Measurements from ENCODE around the gene ABCG5. TPM values are rescaled to one million over a fixed set of nuclear protein-coding genes. Genes with fewer than 3 reads are reported as not detected.

Gene ABCG5
- total RNA-seq: not detected

DNA sequence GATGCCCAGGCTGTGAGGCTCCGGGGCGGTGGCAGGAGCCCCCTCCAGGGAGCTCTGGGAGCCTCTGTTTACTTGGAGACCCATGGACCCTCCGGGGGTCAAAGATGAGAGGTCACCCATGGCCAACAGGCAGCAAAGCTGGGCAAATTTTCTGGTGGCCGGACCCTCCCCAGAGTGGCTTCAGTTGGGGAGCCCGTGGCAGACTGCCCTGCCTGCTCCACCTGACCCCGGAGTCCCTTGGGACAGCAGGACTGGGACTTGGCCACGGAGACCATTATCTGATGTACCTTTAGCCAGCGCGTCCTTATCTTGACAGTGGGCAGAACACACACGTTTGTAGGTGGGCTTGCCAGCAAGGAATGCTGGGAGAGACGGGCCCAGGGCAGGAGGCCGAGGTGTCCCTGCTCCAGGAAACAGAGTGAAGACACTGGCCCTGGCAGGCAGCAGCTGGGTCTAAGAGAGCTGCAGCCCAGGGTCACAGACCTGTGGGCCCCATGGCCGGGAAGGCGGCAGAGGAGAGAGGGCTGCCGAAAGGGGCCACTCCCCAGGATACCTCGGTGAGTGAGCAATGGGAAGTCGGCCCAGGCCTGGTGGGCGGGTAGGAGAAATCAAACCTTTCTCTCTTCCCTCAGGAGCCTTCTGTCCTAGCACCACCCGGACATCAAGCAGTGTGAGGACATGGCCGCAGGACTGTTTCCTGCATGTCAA is at the start of gene ABCG5, which contains the start of gene ABCG8:
TSS of gene ABCG5 (minus strand) at position 280 of the 708 bp plus-strand sequence. CDS start at position 120, 160 bp downstream.
TSS of gene ABCG8 (plus strand) at position 412 of the 708 bp plus-strand sequence. CDS start at position 495, 83 bp downstream.
- Histone ChIP-seq H3K9me3 (no peaks in the 10 kb centered on the region), H3K27ac (no peak within 1 kb of the TSS), H3K4me3 (no peak within 1 kb of the TSS), H3K4me1 (no peaks in the 10 kb centered on the region), H3K27me3 (no peaks in the 10 kb centered on the region), H3K36me3 (no peaks in the 10 kb centered on the region)
- no peak for TF ChIP-seq POLR2A (IDR thresholded peaks at IDR 0.05)
- TF ChIP-seq, protein P1, sequence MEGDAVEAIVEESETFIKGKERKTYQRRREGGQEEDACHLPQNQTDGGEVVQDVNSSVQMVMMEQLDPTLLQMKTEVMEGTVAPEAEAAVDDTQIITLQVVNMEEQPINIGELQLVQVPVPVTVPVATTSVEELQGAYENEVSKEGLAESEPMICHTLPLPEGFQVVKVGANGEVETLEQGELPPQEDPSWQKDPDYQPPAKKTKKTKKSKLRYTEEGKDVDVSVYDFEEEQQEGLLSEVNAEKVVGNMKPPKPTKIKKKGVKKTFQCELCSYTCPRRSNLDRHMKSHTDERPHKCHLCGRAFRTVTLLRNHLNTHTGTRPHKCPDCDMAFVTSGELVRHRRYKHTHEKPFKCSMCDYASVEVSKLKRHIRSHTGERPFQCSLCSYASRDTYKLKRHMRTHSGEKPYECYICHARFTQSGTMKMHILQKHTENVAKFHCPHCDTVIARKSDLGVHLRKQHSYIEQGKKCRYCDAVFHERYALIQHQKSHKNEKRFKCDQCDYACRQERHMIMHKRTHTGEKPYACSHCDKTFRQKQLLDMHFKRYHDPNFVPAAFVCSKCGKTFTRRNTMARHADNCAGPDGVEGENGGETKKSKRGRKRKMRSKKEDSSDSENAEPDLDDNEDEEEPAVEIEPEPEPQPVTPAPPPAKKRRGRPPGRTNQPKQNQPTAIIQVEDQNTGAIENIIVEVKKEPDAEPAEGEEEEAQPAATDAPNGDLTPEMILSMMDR (IDR thresholded peaks at IDR 0.05 in 4 of 5, conservative IDR thresholded peaks at IDR 0.05 in 1 of 5): no peak
- intact Hi-C loops (cut with DNase I; ENCODE audit: low total_unique reads): no loop called here
- no peak for DNase-seq
- in situ Hi-C loops (cut with MboI; ENCODE audit: low sequenced_read_pairs in 4 of 4): no loop called here
- no peak for ATAC-seq

- intact Hi-C loops (cut with DNase I; ENCODE audit: low total_unique reads) (no loop called here), in situ Hi-C loops (cut with MboI; ENCODE audit: low sequenced_read_pairs in 4 of 4) (no loop called here)
- Histone ChIP-seq H3K27me3 (no peaks in the 10 kb centered on the region), H3K27ac (no peak overlapping the region), H3K36me3 (peaks cover 0 to 51% of the 10 kb centered on the region in 2 donors), H3K9me3 (no peaks in the 10 kb centered on the region), H3K4me3 (no peak overlapping the region), H3K4me1 (no peaks in the 10 kb centered on the region)
- TF ChIP-seq POLR2A (IDR thresholded peaks at IDR 0.05): no peak
- TF ChIP-seq, protein P1 (IDR thresholded peaks at IDR 0.05 in 4 of 5, conservative IDR thresholded peaks at IDR 0.05 in 1 of 5): no peak
- DNase-seq: no peak
- no peak for ATAC-seq
These were observed 48.5 kb upstream of the ABCG5 start for GRCh38 chr2:43887176-43887575.

- Histone ChIP-seq H3K36me3 (peaks cover 0 to 31% of the 10 kb centered on the region in 2 donors), H3K27me3 (no peaks in the 10 kb centered on the region), H3K4me3 (no peak overlapping the region), H3K27ac (no peak overlapping the region), H3K9me3 (no peaks in the 10 kb centered on the region), H3K4me1 (no peaks in the 10 kb centered on the region)
- no peak for TF ChIP-seq POLR2A (IDR thresholded peaks at IDR 0.05)
- TF ChIP-seq, protein P1 (IDR thresholded peaks at IDR 0.05 in 4 of 5, conservative IDR thresholded peaks at IDR 0.05 in 1 of 5): no peak
- no peak for ATAC-seq
- DNase-seq: no peak
- in situ Hi-C loops (cut with MboI; ENCODE audit: low sequenced_read_pairs in 4 of 4) (no loop called here), intact Hi-C loops (cut with DNase I; ENCODE audit: low total_unique reads) (no loop called here)
These were observed 46.5 kb upstream of the ABCG5 start for GRCh38 chr2:43885132-43885632.

- TF ChIP-seq, protein P1 (IDR thresholded peaks at IDR 0.05 in 4 of 5, conservative IDR thresholded peaks at IDR 0.05 in 1 of 5): no peak
- no peak for TF ChIP-seq POLR2A (IDR thresholded peaks at IDR 0.05)
- intact Hi-C loops (cut with DNase I; ENCODE audit: low total_unique reads): no loop called here
- no peaks in the 10 kb centered on the region for H3K9me3 ChIP-seq
- no peak overlapping the region for H3K27ac ChIP-seq
- in situ Hi-C loops (cut with MboI; ENCODE audit: low sequenced_read_pairs in 4 of 4): no loop called here
- H3K4me1 ChIP-seq: no peaks in the 10 kb centered on the region
- H3K4me3 ChIP-seq: no peak overlapping the region
- ATAC-seq (no peak), DNase-seq (no peak)
- no peaks in the 10 kb centered on the region for H3K27me3 ChIP-seq
- peaks cover 0 to 26% of the 10 kb centered on the region in 2 donors for H3K36me3 ChIP-seq
These were observed 46.0 kb upstream of the ABCG5 start for GRCh38 chr2:43884689-43885088.
